HG03108 (cell line): ENCODE measurements around the gene SLC1A4.

Experiments used
- ATAC-seq: cut with Tn5 transposase; IDR thresholded peaks from one replicate; pipeline ENCODE4 v1.9.1; 2021; ENCODE audit warnings: moderate library complexity; ENCODE audit not compliant: unreplicated experiment

Gene SLC1A4

DNA sequence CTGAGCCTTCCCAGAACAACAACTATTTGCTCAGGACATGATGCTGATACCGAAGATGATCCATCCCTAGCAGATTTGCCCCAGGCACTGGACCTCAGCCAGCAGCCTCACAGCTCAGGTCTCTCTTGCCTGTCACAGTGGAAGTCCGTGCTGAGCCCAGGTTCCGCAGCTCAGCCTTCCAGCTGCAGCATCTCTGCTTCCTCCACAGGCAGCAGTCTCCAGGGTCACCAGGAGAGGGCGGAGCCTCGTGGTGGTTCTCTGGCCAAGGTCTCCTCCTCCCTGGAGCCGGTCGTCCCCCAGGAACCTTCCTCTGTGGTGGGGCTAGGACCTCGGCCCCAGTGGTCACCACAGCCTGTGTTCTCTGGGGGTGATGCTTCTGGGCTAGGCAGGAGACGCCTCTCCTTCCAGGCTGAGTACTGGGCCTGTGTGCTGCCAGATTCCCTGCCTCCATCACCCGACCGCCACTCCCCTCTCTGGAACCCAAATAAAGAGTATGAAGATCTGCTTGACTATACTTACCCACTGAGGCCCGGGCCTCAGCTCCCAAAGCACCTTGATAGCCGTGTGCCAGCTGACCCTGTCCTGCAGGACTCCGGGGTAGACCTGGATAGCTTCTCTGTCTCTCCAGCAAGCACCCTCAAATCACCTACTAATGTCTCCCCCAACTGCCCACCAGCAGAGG is 82.4 kb downstream of the SLC1A4 start:
- ATAC-seq, result no peak

DNA sequence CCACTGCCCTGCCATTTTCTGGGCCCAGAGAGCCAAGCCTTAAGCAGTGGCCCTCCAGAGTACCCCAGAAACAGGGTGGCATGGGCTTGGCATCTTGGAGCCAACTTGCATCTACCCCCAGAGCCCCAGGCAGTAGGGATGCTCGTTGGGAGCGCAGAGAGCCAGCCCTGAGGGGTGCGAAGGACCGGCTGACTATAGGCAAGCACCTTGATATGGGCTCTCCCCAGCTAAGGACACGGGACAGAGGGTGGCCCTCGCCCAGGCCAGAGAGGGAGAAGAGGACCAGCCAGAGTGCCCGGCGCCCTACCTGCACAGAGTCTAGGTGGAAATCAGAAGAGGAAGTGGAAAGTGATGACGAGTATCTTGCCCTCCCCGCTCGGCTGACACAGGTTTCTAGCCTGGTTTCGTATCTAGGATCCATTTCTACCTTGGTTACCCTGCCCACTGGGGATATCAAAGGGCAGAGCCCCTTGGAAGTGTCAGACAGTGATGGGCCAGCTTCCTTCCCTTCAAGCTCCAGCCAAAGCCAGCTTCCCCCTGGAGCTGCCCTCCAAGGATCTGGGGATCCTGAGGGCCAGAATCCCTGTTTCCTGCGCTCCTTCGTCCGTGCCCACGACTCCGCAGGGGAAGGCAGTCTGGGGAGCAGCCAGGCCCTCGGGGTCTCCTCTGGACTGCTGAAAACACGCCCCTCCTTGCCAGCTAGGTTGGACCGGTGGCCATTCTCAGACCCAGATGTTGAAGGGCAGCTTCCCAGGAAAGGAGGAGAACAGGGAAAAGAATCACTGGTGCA is 83.2 kb downstream of the SLC1A4 start:
- ATAC-seq, result no peak
